Testis (tissue), 3 donors: ENCODE data around the gene ZBTB7B. TPM values are rescaled to one million over a fixed set of nuclear protein-coding genes. Genes with fewer than 3 reads are reported as not detected.

Experiments used
- DNase-seq: peaks from one replicate; pipeline ENCODE4 v3.0.0-alpha.2; 2019
- H3K27ac ChIP-seq, 2 donors: fragments of 200-600 bp; sonication (generic); one replicate each; pipeline ENCODE4 v1.5.1; 2019
- H3K27me3 ChIP-seq: fragments of 200-600 bp; sonication (generic); one replicate; pipeline ENCODE4 v1.5.1; 2019
- H3K36me3 ChIP-seq: fragments of 200-600 bp; sonication (generic); one replicate; pipeline ENCODE4 v1.5.1; 2017; ENCODE audit warnings: low read depth; ENCODE audit errors: missing control alignments
- H3K4me1 ChIP-seq: fragments of 200-600 bp; sonication (generic); one replicate; pipeline ENCODE4 v1.5.1; 2019
- H3K4me3 ChIP-seq, 2 donors: fragments of 200-600 bp; sonication (generic); one replicate each; pipeline ENCODE4 v1.5.1; 2017 to 2019
- H3K9me3 ChIP-seq: fragments of 200-600 bp; sonication (generic); one replicate; pipeline ENCODE4 v1.5.1; 2017
- POLR2A ChIP-seq: fragments of 450-650 bp; IDR thresholded peaks from one replicate; pipeline ENCODE4 v1.6.1; 2017; ENCODE audit warnings: antibody characterized with exemption, mild to moderate bottlenecking, moderate library complexity
- WGBS, 2 donors: methylation state at CpG; one replicate each; pipeline ENCODE4 v1.1.5; 2018; 5-methylcytosine and 5-hydroxymethylcytosine counted together
- intact Hi-C: fragments of 100-400 bp; cut with DNase I; formaldehyde crosslinking; loops from one replicate; pipeline ENCODE4 v1.15.1; 2023; ENCODE audit warnings: low total_unique reads
- polyA plus RNA-seq: library from polyadenylated mRNA; stranded (reverse); fragments of 350-450 nt; fragmentation: Illumina TruSeq; extraction: RNeasy Lipid Tissue Mini Kit (QIAGEN cat#74804); gene quantifications from one replicate; pipeline ENCODE4 v1.2.3, GENCODE V29; 2014; ENCODE audit warnings: low read depth, low replicate concordance; ENCODE audit not compliant: insufficient read depth
- total RNA-seq, 2 donors: library from RNA; depleted of rRNA; stranded (reverse); fragments of >200 nt; gene quantifications; one replicate each; pipeline ENCODE4 v1.2.3, GENCODE V29; 2016
- TF ChIP-seq, protein P1 (sequence below), 3 experiments: fragments of 450-650 bp in 2 of 3; fragments of 200-600 bp in 1 of 3; sonication (generic) in 1 of 3; IDR thresholded peaks; one replicate each; pipeline ENCODE4 v1.5.1; 2016 to 2019; ENCODE audit warnings: antibody characterized with exemption in 3 of 3, mild to moderate bottlenecking in 2 of 3, moderate library complexity in 1 of 3

The ZBTB7B gene
- total and polyA plus RNA-seq, 3 donors from 2014 or later = 18.6 to 22.4 (median 21.1) TPM

DNA sequence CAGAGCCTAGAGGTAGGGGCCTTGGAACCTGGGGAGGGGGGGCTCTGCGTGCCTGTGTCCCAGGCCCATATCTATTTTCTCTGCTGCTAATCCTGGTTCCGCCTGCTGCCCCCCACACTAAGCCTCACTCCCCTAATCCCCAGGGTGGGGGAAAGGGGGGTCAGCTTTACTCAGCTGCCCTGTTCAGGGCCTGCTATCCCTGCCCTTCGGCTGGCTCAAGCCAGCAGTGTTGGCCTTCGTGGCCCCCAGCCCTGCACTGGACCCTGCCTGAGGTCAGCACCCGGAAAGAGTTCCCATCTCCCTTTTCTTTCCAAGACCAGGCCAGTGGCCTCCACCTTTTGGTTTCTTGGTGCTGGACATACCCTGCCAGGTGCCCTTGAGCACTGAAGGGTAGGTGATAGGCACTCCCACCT lies 8.4 kb downstream of the ZBTB7B start:
- H3K9me3 ChIP-seq = no peaks in the 10 kb centered on the region
- 57 to 67% methylated on average over 5 of the region's 5 CpGs for WGBS, 2 donors
- H3K27me3 ChIP-seq = no peaks in the 10 kb centered on the region
- no peak overlapping the region for H3K27ac ChIP-seq
- DNase-seq = no peak
- H3K4me1 ChIP-seq = peaks cover 22% of the 10 kb centered on the region
- no peaks in the 10 kb centered on the region for H3K36me3 ChIP-seq
- H3K4me3 ChIP-seq = no peak overlapping the region
- intact Hi-C loops = no loop called here
- TF ChIP-seq, protein P1, sequence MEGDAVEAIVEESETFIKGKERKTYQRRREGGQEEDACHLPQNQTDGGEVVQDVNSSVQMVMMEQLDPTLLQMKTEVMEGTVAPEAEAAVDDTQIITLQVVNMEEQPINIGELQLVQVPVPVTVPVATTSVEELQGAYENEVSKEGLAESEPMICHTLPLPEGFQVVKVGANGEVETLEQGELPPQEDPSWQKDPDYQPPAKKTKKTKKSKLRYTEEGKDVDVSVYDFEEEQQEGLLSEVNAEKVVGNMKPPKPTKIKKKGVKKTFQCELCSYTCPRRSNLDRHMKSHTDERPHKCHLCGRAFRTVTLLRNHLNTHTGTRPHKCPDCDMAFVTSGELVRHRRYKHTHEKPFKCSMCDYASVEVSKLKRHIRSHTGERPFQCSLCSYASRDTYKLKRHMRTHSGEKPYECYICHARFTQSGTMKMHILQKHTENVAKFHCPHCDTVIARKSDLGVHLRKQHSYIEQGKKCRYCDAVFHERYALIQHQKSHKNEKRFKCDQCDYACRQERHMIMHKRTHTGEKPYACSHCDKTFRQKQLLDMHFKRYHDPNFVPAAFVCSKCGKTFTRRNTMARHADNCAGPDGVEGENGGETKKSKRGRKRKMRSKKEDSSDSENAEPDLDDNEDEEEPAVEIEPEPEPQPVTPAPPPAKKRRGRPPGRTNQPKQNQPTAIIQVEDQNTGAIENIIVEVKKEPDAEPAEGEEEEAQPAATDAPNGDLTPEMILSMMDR (IDR thresholded peaks at IDR 0.05) = no peak
- TF ChIP-seq POLR2A = no peak

DNA sequence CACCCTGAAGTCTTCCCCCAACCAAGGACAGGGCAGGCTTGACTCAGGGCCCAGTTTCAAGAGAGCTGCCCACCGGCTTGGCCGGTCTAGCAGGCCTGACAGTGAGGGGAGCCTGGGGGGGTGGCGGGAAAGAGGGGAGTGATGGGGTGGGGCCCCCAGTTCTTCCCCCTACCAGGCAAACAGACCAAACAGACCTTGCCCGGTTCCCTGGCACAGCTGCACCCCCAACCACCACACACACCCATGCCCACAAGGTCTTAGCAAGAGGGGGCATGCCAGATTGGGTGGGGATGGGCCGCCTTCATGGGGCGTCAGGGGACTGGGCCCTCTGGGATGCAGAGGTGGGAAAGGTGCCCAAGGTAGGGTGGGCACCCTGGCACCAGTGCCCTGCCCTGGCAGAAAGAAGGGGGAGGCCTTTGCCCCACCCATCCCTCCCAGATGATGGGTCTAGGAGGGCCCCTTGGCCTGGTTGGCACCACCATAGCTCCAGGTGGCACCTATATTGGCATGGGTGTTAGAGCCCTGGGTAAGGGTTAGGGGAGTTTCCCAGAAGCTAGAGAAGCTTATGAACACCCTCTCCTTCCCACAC lies 8.9 kb downstream of the ZBTB7B start:
- no peak for TF ChIP-seq POLR2A
- TF ChIP-seq, protein P1 (IDR thresholded peaks at IDR 0.05) = no peak
- intact Hi-C loops = no loop called here
- DNase-seq = no peak
- H3K27ac ChIP-seq = no peak overlapping the region
- H3K4me1 ChIP-seq = peaks cover 22% of the 10 kb centered on the region
- no peaks in the 10 kb centered on the region for H3K36me3 ChIP-seq
- WGBS, 2 donors = 93 to 95% methylated on average over 3 to 6 of the region's 6 CpGs
- H3K9me3 ChIP-seq = no peaks in the 10 kb centered on the region
- H3K4me3 ChIP-seq = no peak overlapping the region
- no peaks in the 10 kb centered on the region for H3K27me3 ChIP-seq

DNA sequence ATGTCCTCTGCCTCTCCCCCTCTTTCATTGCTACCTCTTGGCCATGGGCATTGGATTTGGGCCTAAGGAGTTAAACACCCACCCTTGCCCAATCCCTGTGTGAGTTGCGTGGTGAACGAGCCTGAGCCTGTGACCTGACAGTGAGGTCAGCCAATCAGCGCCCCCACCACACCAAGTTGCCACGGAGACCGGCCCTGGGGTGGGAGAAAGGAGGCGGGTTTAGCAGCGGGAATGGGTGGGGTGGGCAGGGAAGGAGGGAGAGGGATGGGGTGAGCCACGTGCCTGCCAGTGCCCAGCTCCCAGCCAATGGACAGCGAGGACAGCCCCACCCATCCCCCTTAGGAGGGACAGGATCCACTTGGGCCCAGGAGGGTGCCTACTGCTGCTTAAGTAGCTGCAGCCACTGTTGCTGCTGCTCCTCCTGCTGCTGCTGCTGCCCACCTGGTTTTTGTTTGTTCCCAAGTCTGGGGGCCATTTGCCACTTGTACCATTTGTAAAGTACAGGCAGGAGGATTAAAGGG lies 9.5 kb downstream of the ZBTB7B start:
- TF ChIP-seq, protein P1 (IDR thresholded peaks at IDR 0.05) = no peak
- no peak for TF ChIP-seq POLR2A
- Histone ChIP-seq H3K27ac (no peak overlapping the region), H3K4me3 (no peak overlapping the region), H3K27me3 (no peaks in the 10 kb centered on the region), H3K9me3 (no peaks in the 10 kb centered on the region), H3K4me1 (peaks cover 28% of the 10 kb centered on the region), H3K36me3 (no peaks in the 10 kb centered on the region)
- intact Hi-C loops = no loop called here
- peak; percentile 65 for DNase-seq
- WGBS, 2 donors = 53 to 55% methylated on average over 9 of the region's 9 CpGs

DNA sequence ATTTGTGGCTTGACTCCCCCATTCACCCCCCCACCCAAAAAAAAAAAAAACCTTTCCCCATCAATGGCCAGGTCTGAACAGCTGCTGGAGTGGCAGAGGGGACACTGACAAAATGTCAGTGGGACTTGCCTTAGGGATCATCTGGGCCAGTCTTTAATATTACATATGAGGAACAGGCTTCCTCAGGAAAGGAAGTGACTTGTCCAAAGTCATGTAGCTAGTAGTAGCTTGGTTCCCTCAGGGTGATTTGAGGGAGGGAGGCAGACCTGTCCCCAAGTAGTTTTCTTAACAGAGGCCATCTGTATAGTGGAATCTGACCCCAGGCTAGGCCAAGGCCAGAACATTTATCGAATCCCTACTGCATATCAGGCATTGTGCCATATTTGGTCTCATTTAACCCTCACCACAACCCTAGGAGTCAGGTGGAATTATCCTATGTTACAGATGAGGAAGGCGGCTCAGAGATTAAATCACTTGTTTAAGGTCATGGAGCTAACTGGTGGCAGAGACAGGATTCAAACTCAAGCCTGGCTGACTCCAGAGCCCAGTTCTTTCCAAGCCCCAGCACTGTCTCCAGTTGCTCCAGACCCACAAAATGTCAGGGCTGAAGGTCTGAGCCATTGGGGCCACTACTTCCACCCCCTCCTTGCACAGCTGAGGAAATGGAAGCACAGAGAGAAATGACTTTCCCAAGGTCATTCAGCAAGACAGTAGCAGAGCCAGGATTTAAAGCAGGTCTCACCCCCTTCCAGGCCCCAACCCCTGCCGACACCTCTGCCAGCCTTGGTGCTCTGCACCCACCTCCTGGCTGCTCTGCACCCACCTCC lies 10.4 kb downstream of the ZBTB7B start:
- Histone ChIP-seq H3K27ac (no peak overlapping the region), H3K36me3 (no peaks in the 10 kb centered on the region), H3K9me3 (no peaks in the 10 kb centered on the region), H3K4me1 (peaks cover 33% of the 10 kb centered on the region), H3K27me3 (no peaks in the 10 kb centered on the region), H3K4me3 (no peak overlapping the region)
- DNase-seq = no peak
- 61 to 73% methylated on average over 3 of the region's 3 CpGs for WGBS, 2 donors
- intact Hi-C loops = no loop called here
- no peak for TF ChIP-seq POLR2A
- TF ChIP-seq, protein P1 (IDR thresholded peaks at IDR 0.05) = no peak
